HG02759 (cell line): ENCODE results near the gene S100A1.
"Not testable (repeated sequence)": the region's sequence is repeated elsewhere in the genome, so short reads cannot be mapped to it uniquely, and the experiment has no call there.

Experiments
- ATAC-seq: cut with Tn5 transposase; IDR thresholded peaks from one replicate; pipeline ENCODE4 v1.9.1; 2021; ENCODE audit warnings: mild to moderate bottlenecking, moderate library complexity; ENCODE audit not compliant: unreplicated experiment

The S100A1 gene

GRCh38 chr1:153629971-153630370 is 1.7 kb downstream of the S100A1 start:
- no peak for ATAC-seq

GRCh38 chr1:153630384-153630783 is 2.1 kb downstream of the S100A1 start:
- ATAC-seq, result no peak

GRCh38 chr1:153631047-153632022 is 3.1 kb downstream of the S100A1 start:
- no peak for ATAC-seq

GRCh38 chr1:153633161-153633753 is 5.0 kb downstream of the S100A1 start:
- ATAC-seq, result peak; percentile 6

GRCh38 chr1:153633754-153634665 is 5.8 kb downstream of the S100A1 start, which contains the start of gene CHTOP:
Gene CHTOP, plus strand, starts transcription at chr1:153634066. Its CDS starts 2,523 bp downstream, at chr1:153636589.
- peak; percentile 91 for ATAC-seq

- ATAC-seq, result no peak
These were observed 7.6 kb downstream of the S100A1 start for GRCh38 chr1:153635872-153636271.

GRCh38 chr1:153636312-153636711 is 8.1 kb downstream of the S100A1 start:
- ATAC-seq, result no peak

GRCh38 chr1:153638261-153638660 is 10.0 kb downstream of the S100A1 start:
- ATAC-seq, result no peak

GRCh38 chr1:153639280-153639679 is 11.0 kb downstream of the S100A1 start:
- ATAC-seq, result no peak

GRCh38 chr1:153640213-153640612 is 12.0 kb downstream of the S100A1 start:
- not testable (repeated sequence) for ATAC-seq

GRCh38 chr1:153640861-153641260 is 12.6 kb downstream of the S100A1 start:
- no peak for ATAC-seq

- no peak for ATAC-seq
These were observed 13.9 kb downstream of the S100A1 start for GRCh38 chr1:153642161-153642560.

GRCh38 chr1:153643100-153643499 is 14.9 kb downstream of the S100A1 start:
- ATAC-seq, result no peak

GRCh38 chr1:153643816-153644215 is 15.6 kb downstream of the S100A1 start:
- no peak for ATAC-seq

- no peak for ATAC-seq
These were observed 18.6 kb downstream of the S100A1 start for GRCh38 chr1:153646672-153647345.

GRCh38 chr1:153647346-153647714 is 19.1 kb downstream of the S100A1 start:
- ATAC-seq, result no peak

GRCh38 chr1:153648000-153648643 is 19.9 kb downstream of the S100A1 start:
- ATAC-seq, result no peak

- ATAC-seq, result no peak
These were observed 21.1 kb downstream of the S100A1 start for GRCh38 chr1:153649137-153649862.

- ATAC-seq, result no peak
These were observed 21.6 kb downstream of the S100A1 start for GRCh38 chr1:153649863-153650235.
